Lung (tissue), 12 donors: ENCODE results near the gene ACTRT2. TPM values are rescaled to one million over a fixed set of nuclear protein-coding genes. Genes with fewer than 3 reads are reported as not detected.

Experiments
- ATAC-seq: fragments of 200-7000 bp; cut with Tn5 transposase; one replicate; pipeline ENCODE4 v1.9.1; 2020; ENCODE audit warnings: moderate number of reproducible peaks; ENCODE audit not compliant: insufficient read depth, low FRiP score
- DNase-seq, 3 donors: peaks; one replicate each; pipeline ENCODE4 v3.0.0-alpha.2; 2013 to 2017
- H3K27ac ChIP-seq, 2 donors: one replicate each; pipeline ENCODE4 v1.5.1; 2013; ENCODE audit warnings: mild to moderate bottlenecking in 2 of 2, moderate library complexity in 2 of 2, control low read depth in 1 of 2, inconsistent platforms in 1 of 2, low read depth in 1 of 2, low read length in 1 of 2
- H3K27me3 ChIP-seq, 3 donors: one replicate each; pipeline ENCODE4 v1.5.1; 2013; ENCODE audit warnings: low read length in 2 of 3; ENCODE audit not compliant: control insufficient read depth in 3 of 3, insufficient read depth in 3 of 3
- H3K36me3 ChIP-seq, 4 donors: one replicate each; pipeline ENCODE4 v1.5.1; 2013; ENCODE audit warnings: low read length in 4 of 4, mild to moderate bottlenecking in 1 of 4, moderate library complexity in 1 of 4; ENCODE audit not compliant: control insufficient read depth in 4 of 4, insufficient read depth in 4 of 4
- H3K4me1 ChIP-seq, 5 donors: one replicate each; pipeline ENCODE4 v1.5.1; 2013; ENCODE audit warnings: low read length in 5 of 5, mild to moderate bottlenecking in 2 of 5, moderate library complexity in 1 of 5; ENCODE audit not compliant: control insufficient read depth in 5 of 5, insufficient read depth in 5 of 5
- H3K4me3 ChIP-seq: one replicate; pipeline ENCODE4 v1.5.1; 2013; ENCODE audit warnings: mild to moderate bottlenecking, control low read depth, moderate library complexity
- H3K9ac ChIP-seq, 2 donors: one replicate each; pipeline ENCODE4 v1.5.1; 2013; ENCODE audit warnings: low read length in 2 of 2, control low read depth in 1 of 2; ENCODE audit not compliant: insufficient read depth in 1 of 2
- H3K9me3 ChIP-seq, 4 donors: one replicate each; pipeline ENCODE4 v1.5.1; 2013; ENCODE audit warnings: low read length in 3 of 4, mild to moderate bottlenecking in 1 of 4, moderate library complexity in 1 of 4; ENCODE audit not compliant: control insufficient read depth in 4 of 4, insufficient read depth in 3 of 4
- WGBS, 2 donors: extraction: QIAGEN DNeasy Blood & Tissue Kit; methylation state at CpG; one replicate each; pipeline ENCODE4 v1.1.7; 2013; 5-methylcytosine and 5-hydroxymethylcytosine counted together
- polyA plus RNA-seq, 2 donors: library from polyadenylated mRNA; stranded (reverse); fragments of 200-250 nt; gene quantifications; one replicate each; pipeline ENCODE4 v1.2.1, GENCODE V29; 2013
- total RNA-seq, 2 donors: library from RNA; depleted of rRNA in 1 of 2; stranded (reverse); fragments of >200 nt in 1 of 2; gene quantifications; one replicate each; pipeline ENCODE4 v1.2.1, GENCODE V29; 2014 to 2021
- TF ChIP-seq, protein P1 (sequence below): IDR thresholded peaks from 2 replicates; pipeline ENCODE4 v1.5.1; 2012; ENCODE audit warnings: mild to moderate bottlenecking; ENCODE audit errors: control extremely low read depth, extremely low read depth
- donor health status: control.
- donor health status: control.
- donor health status: Bipolar disorder and iron deficiency.
- donor health status: healthy.
- donor health status: DM: yes; HTN: yes; CAD: no.

The ACTRT2 gene
- total and polyA plus RNA-seq, 4 donors, result not detected

DNA sequence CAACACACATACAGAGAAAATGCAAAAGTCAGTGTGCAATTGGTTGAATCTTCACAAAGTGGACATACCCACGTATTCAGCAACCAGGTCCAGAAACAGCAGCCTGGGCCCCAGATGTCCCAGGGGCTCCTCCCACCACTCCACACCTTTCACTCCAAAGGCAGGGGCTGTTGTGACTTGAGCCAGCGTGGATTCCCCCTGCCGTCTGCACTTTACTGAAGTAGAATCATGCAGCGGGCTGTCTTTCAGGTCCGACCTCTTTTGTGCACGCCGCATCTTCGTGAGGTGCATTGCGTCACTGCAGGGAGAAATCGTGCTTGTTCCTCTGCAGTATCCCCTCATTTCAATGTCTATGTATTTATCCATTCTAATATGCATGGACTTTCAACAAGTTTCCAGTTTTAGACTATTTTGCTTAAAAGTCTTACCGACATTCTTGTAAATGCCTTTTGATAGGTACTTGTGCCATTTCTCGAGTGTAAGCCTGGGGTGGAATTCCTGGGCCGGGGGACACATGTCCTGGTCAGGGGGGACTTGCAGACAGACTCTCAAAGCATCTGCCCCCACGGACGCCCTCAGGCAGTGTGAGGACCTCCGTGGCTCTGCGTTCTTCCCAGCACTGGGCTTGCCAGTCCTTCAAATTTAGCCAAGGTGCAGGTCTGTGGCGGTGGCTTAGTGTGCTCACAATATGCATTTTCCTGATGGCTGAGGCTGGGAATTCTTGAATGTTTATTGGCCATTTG is 29.3 kb upstream of the ACTRT2 start:
- Histone ChIP-seq H3K27ac (no peak overlapping the region), H3K4me1 (no peaks in the 10 kb centered on the region), H3K9me3 (peaks cover 0 to 8% (median 5%) of the 10 kb centered on the region in 4 donors), H3K27me3 (no peaks in the 10 kb centered on the region), H3K4me3 (no peak overlapping the region), H3K9ac (no peak overlapping the region), H3K36me3 (no peaks in the 10 kb centered on the region)
- 70 to 80% methylated on average over 18 of the region's 18 CpGs for WGBS, 2 donors
- TF ChIP-seq, protein P1, sequence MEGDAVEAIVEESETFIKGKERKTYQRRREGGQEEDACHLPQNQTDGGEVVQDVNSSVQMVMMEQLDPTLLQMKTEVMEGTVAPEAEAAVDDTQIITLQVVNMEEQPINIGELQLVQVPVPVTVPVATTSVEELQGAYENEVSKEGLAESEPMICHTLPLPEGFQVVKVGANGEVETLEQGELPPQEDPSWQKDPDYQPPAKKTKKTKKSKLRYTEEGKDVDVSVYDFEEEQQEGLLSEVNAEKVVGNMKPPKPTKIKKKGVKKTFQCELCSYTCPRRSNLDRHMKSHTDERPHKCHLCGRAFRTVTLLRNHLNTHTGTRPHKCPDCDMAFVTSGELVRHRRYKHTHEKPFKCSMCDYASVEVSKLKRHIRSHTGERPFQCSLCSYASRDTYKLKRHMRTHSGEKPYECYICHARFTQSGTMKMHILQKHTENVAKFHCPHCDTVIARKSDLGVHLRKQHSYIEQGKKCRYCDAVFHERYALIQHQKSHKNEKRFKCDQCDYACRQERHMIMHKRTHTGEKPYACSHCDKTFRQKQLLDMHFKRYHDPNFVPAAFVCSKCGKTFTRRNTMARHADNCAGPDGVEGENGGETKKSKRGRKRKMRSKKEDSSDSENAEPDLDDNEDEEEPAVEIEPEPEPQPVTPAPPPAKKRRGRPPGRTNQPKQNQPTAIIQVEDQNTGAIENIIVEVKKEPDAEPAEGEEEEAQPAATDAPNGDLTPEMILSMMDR, result no peak
- no peak for ATAC-seq
- peak in 1 of 3 donors; percentile 21 for DNase-seq

DNA sequence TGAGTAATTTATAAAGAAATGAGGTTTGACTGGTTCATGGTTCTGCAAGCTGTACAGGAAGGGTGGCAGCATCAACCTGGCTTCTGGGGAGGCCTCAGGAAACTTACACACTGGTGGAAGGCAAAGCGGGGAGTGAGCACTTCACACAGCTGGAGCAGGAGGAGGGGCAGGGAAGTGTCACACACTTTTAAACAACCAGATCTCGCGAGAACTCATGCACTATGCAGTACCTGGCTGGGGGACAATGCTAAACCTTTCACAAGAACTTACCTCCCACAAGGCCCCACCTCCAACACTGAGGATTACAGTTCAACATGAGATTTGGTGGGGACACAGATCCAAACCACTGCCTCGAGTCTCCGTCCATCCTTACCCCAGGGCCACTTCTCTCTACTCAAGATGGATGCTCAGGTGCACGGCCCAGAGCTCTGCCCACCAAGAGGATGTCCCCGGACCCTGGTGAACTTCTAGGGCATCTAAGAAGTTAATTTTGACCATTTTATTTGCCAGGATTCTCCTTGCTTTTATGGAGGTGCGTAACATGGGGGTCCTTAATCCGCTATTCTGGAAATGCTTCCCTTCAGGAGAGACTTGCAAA is 22.7 kb upstream of the ACTRT2 start:
- no peak overlapping the region for H3K9ac ChIP-seq
- peaks cover 0 to 8% (median 7%) of the 10 kb centered on the region in 3 donors for H3K27me3 ChIP-seq
- peaks cover 0 to 8% (median 5%) of the 10 kb centered on the region in 4 donors for H3K9me3 ChIP-seq
- H3K4me1 ChIP-seq, result no peaks in the 10 kb centered on the region
- ATAC-seq (no peak), DNase-seq (peak in 1 of 3 donors; percentile 6)
- no peak overlapping the region for H3K27ac ChIP-seq
- WGBS, 2 donors, result 79 to 83% methylated on average over 9 of the region's 9 CpGs
- TF ChIP-seq, protein P1, result no peak
- H3K36me3 ChIP-seq, result no peaks in the 10 kb centered on the region
- no peak overlapping the region for H3K4me3 ChIP-seq

DNA sequence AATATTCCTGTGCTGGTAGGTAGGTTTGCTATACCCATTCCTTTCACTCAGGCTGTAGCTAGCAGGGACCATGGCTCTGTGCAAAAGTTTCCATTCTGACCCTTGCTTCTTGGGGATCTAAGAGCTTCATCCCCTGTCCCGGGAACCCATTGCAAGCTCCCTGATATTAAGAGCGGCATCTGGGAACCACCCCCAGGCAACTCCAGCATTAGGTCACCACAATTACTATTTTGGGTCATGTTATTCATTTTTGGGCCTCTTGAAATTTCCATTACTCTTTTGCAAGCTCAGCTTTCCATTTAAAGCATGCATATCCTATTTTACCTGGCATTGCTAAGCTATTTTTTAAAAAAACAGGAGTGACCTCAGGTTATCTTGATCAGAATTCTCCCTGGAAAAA is 22.1 kb upstream of the ACTRT2 start:
- peaks cover 0 to 4% (median 2%) of the 10 kb centered on the region in 4 donors for H3K9me3 ChIP-seq
- no peak overlapping the region for H3K27ac ChIP-seq
- peaks cover 0 to 8% (median 7%) of the 10 kb centered on the region in 3 donors for H3K27me3 ChIP-seq
- TF ChIP-seq, protein P1, result no peak
- 76 to 93% methylated on average over 2 of the region's 2 CpGs for WGBS, 2 donors
- no peaks in the 10 kb centered on the region for H3K4me1 ChIP-seq
- no peak overlapping the region for H3K9ac ChIP-seq
- H3K36me3 ChIP-seq, result no peaks in the 10 kb centered on the region
- no peak overlapping the region for H3K4me3 ChIP-seq
- ATAC-seq (no peak), DNase-seq (no peak)
